Upper lobe of left lung (tissue), 4 donors: Measurements from ENCODE around the gene CES1.

Experiments
- POLR2A ChIP-seq, 4 donors: fragments of 450-650 bp; IDR thresholded peaks; one replicate each; pipeline ENCODE4 v1.5.1; 2016 to 2017; ENCODE audit warnings: antibody characterized with exemption in 4 of 4, mild to moderate bottlenecking in 2 of 4
- POLR2AphosphoS5 ChIP-seq, 2 donors: sonication (generic); formaldehyde crosslinking; IDR thresholded peaks; one replicate each; pipeline ENCODE4 v1.5.1; 2017; ENCODE audit warnings: antibody characterized with exemption in 2 of 2
- TF ChIP-seq, protein P1 (sequence below), 6 experiments: fragments of 450-650 bp in 4 of 6; fragments of 200-600 bp in 2 of 6; sonication (generic) in 2 of 6; IDR thresholded peaks; one replicate each; pipeline ENCODE4 v1.5.1; 2016 to 2019; ENCODE audit warnings: antibody characterized with exemption in 6 of 6

GRCh38 chr16:55861288-55861687 is 28.4 kb upstream of the CES1 start:
- TF ChIP-seq, protein P1, sequence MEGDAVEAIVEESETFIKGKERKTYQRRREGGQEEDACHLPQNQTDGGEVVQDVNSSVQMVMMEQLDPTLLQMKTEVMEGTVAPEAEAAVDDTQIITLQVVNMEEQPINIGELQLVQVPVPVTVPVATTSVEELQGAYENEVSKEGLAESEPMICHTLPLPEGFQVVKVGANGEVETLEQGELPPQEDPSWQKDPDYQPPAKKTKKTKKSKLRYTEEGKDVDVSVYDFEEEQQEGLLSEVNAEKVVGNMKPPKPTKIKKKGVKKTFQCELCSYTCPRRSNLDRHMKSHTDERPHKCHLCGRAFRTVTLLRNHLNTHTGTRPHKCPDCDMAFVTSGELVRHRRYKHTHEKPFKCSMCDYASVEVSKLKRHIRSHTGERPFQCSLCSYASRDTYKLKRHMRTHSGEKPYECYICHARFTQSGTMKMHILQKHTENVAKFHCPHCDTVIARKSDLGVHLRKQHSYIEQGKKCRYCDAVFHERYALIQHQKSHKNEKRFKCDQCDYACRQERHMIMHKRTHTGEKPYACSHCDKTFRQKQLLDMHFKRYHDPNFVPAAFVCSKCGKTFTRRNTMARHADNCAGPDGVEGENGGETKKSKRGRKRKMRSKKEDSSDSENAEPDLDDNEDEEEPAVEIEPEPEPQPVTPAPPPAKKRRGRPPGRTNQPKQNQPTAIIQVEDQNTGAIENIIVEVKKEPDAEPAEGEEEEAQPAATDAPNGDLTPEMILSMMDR (IDR thresholded peaks at IDR 0.05), result no peak
- TF ChIP-seq POLR2A (IDR thresholded peaks at IDR 0.05) (no peak), POLR2AphosphoS5 (IDR thresholded peaks at IDR 0.05) (no peak)
